ENCODE results near the gene MSL3B.
A peak's percentile ranks its signal among the peaks of the same experiment; 100 is the strongest.

The MSL3B gene

GRCh38 chr2:233856184-233856583, 12.0 kb downstream of the MSL3B start:
- Histone ChIP-seq H3K9me2 (ENCODE audit: insufficient read depth) (no peaks in the 10 kb centered on the region), H3K9me3 (ENCODE audit: control insufficient read depth in 1 of 2, insufficient read depth in 1 of 2, low read depth in 1 of 2, low read length in 2 of 2) (no peaks in the 10 kb centered on the region), H3K4me3 (replicated peaks in 1 of 2; ENCODE audit: low read depth in 1 of 2, low read length in 2 of 2) (no peak overlapping the region), H4K20me1 (ENCODE audit: insufficient read depth) (no peaks in the 10 kb centered on the region), H2AFZ (ENCODE audit: low read depth, low read length, poor library complexity, severe bottlenecking) (no peak overlapping the region), H3K79me2 (ENCODE audit: insufficient read depth, low read length) (peaks cover 31% of the 10 kb centered on the region), H3K27me3 (ENCODE audit: insufficient read depth, low read length) (no peaks in the 10 kb centered on the region), H3K9ac (ENCODE audit: low read length) (no peak overlapping the region), H3K4me2 (ENCODE audit: low read length) (no peak overlapping the region), H3K27ac (ENCODE audit: low read depth, low read length) (no peak overlapping the region), H3K4me1 (ENCODE audit: control insufficient read depth in 1 of 2, insufficient read depth in 2 of 2, low read length in 2 of 2) (peaks cover 7 to 23% of the 10 kb centered on the region in 2 experiments), H3K36me3 (ENCODE audit: control insufficient read depth in 1 of 2, insufficient read depth in 2 of 2, low read length in 2 of 2) (peaks cover 12 to 24% of the 10 kb centered on the region in 2 experiments)
- TF ChIP-seq EZH2 (IDR thresholded peaks at IDR 0.05) (no peak), SP1 (IDR thresholded peaks at IDR 0.05; ENCODE audit: low read depth) (peak; percentile 30; the same call in 1 of the 2 replicates), ELF1 (IDR thresholded peaks at IDR 0.05; ENCODE audit: borderline replicate concordance, low read depth) (no peak), JUND (IDR thresholded peaks at IDR 0.05) (no peak)
- ATAC-seq (no peak), DNase-seq (ENCODE audit: low read depth, low spot score) (no peak)
- intact Hi-C loops (cut with micrococcal nuclease), result no loop called here
- BruUV-seq (replicated peaks), result no TSS peak
- ChIA-PET POLR2A (no interaction called here), RAD21 (ENCODE audit: low non-redundant PET in 1 of 2, low total read pairs in 2 of 2, uncharacterized antibody in 2 of 2, unreplicated experiment in 2 of 2) (no interaction called here), CTCF (interaction anchor here (1.2 to 2.9 kb wide), 2 partner anchors 8 to 11 kb away, joined by 3 to 9 read pairs; partner anchors contain the start of gene MSL3B)

- Histone ChIP-seq H4K20me1 (ENCODE audit: insufficient read depth) (no peaks in the 10 kb centered on the region), H3K27ac (ENCODE audit: low read depth, low read length) (peak overlapping the region; percentile 56; the same call in 1 of the 2 replicates), H2AFZ (ENCODE audit: low read depth, low read length, poor library complexity, severe bottlenecking) (no peak overlapping the region), H3K4me1 (ENCODE audit: control insufficient read depth in 1 of 2, insufficient read depth in 2 of 2, low read length in 2 of 2) (peaks cover 7 to 23% of the 10 kb centered on the region in 2 experiments), H3K9ac (ENCODE audit: low read length) (peak overlapping the region; percentile 99), H3K9me2 (ENCODE audit: insufficient read depth) (no peaks in the 10 kb centered on the region), H3K27me3 (ENCODE audit: insufficient read depth, low read length) (no peaks in the 10 kb centered on the region), H3K4me2 (ENCODE audit: low read length) (peak overlapping the region; percentile 91), H3K4me3 (replicated peaks in 1 of 2; ENCODE audit: low read depth in 1 of 2, low read length in 2 of 2) (peak overlapping the region; percentile 79 to 96), H3K36me3 (ENCODE audit: control insufficient read depth in 1 of 2, insufficient read depth in 2 of 2, low read length in 2 of 2) (peaks cover 20 to 32% of the 10 kb centered on the region in 2 experiments), H3K9me3 (ENCODE audit: control insufficient read depth in 1 of 2, insufficient read depth in 1 of 2, low read depth in 1 of 2, low read length in 2 of 2) (no peaks in the 10 kb centered on the region), H3K79me2 (ENCODE audit: insufficient read depth, low read length) (peaks cover 40% of the 10 kb centered on the region)
- intact Hi-C loops (cut with micrococcal nuclease), result no loop called here
- RAD21 ChIA-PET (ENCODE audit: low non-redundant PET in 1 of 2, low total read pairs in 2 of 2, uncharacterized antibody in 2 of 2, unreplicated experiment in 2 of 2), result no interaction called here
- POLR2A ChIA-PET, result no interaction called here
- ATAC-seq (no peak), DNase-seq (ENCODE audit: low read depth, low spot score) (no peak)
- no TSS peak for BruUV-seq (replicated peaks)
- CTCF ChIA-PET, result no interaction called here
- no peak for TF ChIP-seq EZH2 (IDR thresholded peaks at IDR 0.05)
- TF ChIP-seq ZBTB33 (IDR thresholded peaks at IDR 0.05; ENCODE audit: extremely low read depth, insufficient replicate concordance, low read length), result no peak
- no peak for TF ChIP-seq ZNF274 (IDR thresholded peaks at IDR 0.05; ENCODE audit: low read depth, low read length)
- TF ChIP-seq EZH2phosphoT487 (IDR thresholded peaks at IDR 0.05; ENCODE audit: borderline replicate concordance), result no peak
- no peak for TF ChIP-seq EGR1 (IDR thresholded peaks at IDR 0.05; ENCODE audit: low read depth)
- TF ChIP-seq CEBPB (IDR thresholded peaks at IDR 0.05; ENCODE audit: low read depth), result no peak
- no peak for TF ChIP-seq ATF3 (IDR thresholded peaks at IDR 0.05)
Measured at GRCh38 chr2:233855345-233855744, 12.8 kb downstream of the MSL3B start.

All from HCT116 (cell line).